Stimulated activated CD8-positive, alpha-beta memory T cell treated with anti-CD3 and anti-CD28 coated beads, Interleukin-12 subunit alpha, Interleukin-12 subunit beta, amount 100 ng/mL, for 24 hours (primary cell): ENCODE measurements around the gene PGM5.
"Not testable (repeated sequence)": the region's sequence is repeated elsewhere in the genome, so short reads cannot be mapped to it uniquely, and the experiment has no call there.

Experiments
- DNase-seq: peaks from one replicate; pipeline ENCODE4 v3.0.0-alpha.2; 2020; ENCODE audit errors: extremely low read depth

PGM5 gene

DNA sequence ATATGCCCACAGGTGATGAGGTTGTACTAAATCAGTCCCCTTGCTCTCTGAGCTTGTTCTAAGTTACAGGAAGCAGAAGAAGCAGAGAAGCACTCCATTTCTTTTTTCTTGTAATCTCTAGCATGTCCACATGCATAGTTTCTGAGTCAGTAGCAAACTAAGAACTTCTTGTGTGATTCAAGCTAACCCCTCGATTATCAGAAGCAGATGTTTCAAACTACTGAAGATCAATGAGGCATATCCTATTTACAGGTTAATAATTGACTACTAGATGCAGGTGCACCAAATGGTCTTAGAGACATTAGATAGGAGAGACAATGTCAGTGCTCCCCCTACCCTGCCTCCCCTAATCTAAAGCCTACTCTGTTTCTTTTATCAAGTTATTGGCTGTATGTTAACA, 21.3 kb downstream of the PGM5 start:
- DNase-seq: not testable (repeated sequence)

DNA sequence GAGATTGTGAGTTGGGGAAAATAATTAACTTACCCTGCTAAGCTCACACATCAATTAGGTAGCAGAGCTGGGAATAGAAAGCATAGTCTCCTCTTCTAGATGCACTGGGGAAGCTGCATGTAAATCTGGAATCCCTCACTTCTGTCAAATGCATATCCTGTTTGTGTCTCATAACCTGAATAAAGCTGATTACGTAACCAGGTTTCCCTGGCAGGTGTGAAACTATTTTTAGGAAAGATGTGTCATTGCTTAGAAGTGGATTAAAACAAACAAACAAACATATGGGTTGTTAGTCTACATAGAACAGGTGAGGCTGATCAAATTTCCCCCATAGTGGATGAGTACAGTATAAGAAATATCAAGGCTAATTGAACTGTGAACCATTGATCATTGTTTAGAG, 27.5 kb downstream of the PGM5 start:
- DNase-seq: not testable (repeated sequence)

DNA sequence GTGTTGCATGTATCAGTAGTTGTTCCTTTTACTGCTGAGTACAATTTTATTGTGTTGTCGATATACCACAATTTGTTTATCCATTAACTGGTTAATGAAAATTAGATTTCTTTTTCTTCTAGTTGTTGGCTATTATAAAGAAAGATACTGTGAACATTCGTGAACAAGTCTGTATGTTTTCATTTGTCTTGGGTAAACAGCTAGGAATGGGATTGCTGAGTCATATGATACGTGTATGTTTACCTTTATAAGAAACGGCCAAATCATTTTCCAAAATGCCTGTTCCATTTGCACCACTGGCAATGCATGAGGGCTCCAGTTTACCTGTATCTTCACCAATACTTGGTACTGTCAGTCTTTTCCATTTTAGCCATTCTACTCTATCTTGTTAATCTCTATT, 33.1 kb downstream of the PGM5 start:
- DNase-seq: not testable (repeated sequence)

DNA sequence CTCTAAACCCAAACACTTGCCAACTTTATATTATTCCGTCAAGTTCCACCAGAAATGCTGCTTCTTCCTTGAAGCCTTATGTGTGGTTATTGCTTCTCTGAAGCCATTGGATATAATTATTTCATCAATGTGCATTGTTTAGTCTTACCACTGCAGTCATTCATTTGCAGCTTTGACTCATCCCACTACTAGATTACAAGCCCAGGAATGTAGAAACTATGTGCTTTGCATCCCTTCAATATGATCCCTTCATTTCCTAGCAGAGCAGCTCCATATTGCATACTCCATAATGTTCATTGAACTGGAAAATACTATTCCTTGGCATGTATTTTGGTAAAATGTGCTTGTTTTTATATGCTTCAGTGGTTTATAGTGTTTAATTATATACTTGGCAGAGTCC, 34.3 kb downstream of the PGM5 start:
- not testable (repeated sequence) for DNase-seq

DNA sequence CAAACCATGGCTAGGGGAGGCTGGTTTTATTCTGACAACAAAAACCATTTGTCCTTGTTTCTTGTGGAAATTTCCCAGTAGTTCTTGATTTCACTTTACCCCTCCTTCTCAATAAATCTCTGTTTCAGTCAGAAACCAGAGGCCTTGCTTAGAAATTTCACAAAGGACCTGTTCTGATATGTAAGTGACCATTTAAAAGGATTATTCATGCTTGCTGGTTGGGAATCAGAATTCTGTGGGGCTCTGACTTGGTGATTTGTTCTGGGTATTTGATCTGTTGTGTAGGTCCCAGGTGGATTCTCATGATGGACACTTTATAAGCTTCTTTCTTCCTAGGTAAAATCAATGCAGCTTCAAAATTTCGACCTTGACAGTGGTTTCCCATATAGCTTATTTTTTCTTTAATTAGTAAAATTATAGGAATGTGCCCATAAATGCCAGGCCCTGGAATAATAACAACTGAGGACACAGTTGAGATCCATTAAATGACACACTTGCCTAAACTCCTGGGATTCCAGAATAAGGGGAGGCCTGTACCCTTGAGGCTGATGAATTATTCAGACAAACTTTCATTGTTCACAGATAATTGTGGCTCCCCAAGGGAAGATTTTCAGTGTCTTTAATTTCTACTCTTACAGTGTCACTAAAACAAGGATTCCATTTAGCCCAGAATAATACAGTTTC, 40.1 kb downstream of the PGM5 start:
- DNase-seq: not testable (repeated sequence)

DNA sequence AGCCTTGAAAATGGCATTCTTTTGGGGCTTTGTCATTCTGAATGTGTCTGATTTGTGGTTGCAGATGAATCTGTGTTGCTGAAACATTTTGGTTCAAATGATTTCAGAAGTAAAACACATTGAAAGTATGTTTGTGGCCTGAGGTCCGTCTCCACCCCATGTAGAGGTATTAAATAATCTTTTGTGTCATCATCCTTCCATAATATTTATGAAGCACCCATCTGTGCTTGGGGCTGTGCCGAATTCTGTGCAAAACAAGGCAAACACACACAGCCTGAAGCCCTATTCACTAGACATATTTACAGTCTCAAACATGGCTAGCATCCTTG, 40.6 kb downstream of the PGM5 start:
- not testable (repeated sequence) for DNase-seq

DNA sequence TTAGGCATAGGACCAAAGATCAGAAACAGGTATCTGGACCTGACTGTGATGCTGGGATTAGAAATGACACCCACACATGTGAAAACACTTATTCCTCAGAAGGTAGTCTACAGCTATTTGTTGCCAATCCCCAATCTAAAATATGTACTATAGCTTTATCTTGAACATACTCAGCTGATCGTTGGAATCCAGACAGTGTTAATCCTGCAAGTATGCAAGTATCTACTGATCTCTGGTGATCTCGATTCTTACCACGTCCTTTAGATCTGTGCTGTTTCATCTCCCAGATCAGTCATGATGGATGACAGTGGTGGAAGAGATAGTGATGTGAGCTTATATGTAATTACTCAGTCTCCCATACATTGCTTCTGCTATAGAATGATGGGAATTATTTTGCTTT, 41.4 kb downstream of the PGM5 start:
- not testable (repeated sequence) for DNase-seq

DNA sequence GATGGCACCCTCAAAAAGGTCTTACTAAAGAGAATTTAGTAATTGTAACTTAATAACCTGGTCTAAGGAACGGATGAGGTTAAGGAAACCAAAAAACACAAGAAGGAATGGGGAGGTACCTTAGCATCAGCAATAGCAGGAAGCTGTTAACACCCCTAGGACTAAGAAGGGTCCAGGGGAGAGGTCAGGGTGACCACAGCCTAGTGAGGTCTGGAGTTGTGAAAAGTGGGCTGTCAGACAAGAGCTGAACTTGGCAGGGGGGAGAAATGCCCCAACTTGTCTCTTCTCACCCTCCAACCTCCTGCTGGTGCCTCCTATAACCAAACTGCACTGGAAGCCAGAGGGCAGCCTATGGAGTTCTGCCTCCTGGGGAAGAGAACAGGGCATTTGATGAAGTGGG, 41.9 kb downstream of the PGM5 start:
- DNase-seq: not testable (repeated sequence)

DNA sequence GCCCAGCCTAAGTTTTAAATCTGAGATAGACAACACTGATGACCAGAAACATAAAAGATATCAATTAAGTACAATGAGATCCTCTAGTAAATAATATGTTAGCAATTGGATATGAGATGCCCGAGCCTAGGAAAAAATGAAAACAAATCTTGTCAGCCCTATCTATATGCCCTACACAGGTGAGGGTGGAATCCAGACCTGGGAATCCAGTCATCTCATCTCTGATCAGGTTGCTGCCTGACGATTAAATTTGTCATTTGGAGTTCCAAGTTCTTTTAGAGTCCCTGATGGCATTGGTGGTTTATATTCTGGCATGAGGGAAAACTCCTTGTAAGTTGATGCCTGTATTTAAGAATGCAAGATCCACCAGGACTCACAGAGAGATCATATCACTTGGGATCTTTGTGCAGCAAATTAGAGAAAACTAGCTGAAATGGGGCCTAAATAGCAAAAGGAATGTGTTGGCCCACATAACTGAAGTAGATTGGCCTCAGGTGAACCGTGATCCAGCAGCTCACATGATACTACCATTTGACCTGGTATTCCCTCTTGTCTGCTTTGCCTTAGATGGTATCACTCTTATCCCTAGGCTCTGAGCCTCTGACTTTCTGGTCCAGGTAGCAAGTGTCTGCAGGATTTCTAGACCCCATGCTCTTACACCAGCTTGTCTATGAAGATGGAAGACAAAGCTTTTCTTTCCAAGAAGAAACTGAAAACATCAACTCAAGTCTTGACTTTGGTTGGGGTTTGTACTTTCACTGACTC, 48.2 kb downstream of the PGM5 start:
- not testable (repeated sequence) for DNase-seq

DNA sequence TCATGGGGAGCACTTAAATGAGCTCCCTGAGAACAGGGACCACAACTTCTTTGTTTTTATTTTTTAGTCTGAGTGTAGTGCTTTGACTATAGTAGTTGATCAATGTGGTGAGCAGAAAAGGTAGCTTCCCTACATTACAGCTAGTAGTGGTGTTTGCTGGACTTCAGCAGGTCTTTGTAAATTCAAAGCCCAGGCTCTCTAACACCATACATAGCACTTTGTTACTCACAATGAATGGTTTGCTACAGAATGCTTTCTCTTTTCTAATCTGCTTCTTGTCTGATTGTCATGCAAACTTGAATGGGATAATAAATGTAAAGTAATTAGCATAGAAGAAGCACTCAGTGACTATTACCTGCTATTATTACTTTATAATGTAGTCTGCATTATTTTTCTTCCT, 55.5 kb downstream of the PGM5 start:
- not testable (repeated sequence) for DNase-seq

DNA sequence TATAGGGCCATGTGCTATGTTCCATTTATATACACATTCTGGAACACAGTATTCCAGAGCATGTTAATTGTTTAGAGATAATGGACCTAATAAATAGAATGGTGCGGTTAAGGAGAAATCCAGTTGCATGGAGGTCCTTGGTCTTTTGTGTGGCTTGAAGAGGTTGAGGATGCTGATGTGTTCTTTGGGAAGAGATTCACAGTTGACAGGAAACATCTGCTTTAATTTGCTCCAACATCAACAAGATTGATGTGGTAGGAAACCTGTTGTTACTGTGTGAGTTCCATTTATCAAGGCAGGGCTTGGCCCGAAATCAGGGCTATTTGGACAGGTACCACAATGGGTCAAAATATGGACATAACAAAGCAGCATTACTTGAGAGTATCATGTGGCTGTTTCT, 56.3 kb downstream of the PGM5 start:
- DNase-seq: not testable (repeated sequence)

DNA sequence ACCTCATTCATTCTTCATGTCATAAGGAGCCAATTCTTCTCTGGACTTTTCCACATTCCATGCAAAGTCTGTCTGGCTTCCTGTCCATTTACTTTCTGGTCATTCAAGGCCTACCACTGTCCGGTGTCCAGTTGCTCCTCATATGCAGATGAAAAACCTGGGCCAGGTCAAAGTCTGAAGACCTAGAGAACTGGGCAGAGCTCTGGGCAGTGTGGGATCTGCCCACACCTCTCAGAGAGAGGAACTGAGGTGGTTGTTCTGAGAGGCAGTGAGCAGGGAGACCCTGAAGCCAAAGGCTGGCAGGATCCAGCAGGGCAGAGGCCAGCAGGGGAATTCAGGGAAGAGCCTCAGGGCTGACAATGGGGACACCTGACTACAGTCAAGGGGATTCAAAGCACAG, 58.7 kb downstream of the PGM5 start:
- not testable (repeated sequence) for DNase-seq

DNA sequence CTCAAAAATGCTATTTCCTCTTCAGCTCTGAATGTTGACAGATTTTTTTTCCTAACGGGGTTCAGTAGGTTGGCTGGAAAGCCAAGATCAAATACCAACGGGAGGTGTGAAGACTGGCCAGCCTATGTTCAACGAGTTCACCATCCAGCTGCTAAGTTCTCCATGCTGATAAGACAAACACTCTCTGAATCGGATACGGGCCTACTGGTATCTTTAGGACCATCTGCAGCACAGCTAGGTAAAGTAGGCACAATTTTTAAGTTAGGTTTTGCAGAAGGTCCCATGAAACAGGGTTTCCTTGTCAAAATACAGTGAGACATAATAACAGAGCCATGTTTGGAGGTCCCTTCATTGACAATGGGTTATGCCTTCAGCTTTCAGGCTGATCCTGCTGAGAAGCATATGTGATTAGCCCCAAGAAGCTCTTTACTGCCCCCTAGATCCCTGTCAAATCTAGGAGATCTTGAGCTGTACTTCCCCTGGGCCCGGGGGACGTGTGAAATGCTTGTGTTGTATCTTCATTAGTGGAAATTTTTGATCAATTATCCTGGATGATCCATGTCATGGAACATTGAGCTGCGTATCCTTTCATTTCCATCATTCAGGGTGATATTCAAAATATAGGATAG, 60.6 kb downstream of the PGM5 start:
- DNase-seq: no peak

DNA sequence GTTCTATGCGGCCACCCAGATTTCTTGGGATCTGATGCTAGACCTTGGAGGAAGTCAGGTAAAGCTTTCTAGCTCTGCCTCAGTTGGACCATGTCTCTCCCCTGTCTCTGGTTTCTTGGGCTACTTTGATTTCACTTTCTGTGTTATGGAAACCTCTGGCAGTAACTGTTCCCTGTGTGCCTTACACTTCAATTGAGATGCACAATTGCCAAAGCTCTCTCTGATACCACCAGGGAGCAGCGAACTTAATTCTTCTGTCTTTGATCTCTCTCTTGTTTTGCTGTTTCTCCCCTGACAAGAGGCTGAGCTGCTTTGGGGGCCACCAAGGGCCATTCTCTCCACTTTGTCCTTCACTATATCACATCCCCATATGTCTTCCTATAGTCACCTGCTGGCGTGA, 61.4 kb downstream of the PGM5 start:
- no peak for DNase-seq

DNA sequence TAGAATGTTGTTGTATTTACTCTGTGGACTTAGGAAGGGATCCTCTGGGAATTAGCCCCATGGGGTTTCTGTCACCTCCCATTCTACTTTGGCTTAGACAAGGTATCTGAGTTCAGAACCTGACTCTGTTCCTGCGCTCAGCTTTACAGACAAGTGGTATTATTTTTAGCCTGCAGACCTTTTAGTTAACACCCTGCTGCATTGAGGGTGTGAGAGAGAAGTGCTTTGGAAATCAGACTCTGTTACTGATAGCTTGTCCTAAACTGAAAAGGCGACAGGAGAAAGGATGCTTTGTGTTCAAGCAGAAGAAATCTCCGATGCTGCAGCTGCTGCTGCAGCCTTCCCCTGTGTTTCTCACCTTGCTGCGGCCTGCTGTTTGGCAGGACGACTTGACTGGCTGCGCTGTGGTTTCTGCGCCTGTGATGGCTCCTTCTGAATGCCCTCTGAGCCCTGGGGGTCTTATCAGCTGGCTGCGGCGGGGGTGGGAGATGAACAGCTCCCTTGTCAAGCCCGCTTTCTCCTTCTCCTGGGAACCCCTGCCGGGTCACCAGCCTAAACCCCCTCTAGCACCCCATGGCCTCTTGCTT, 61.9 kb downstream of the PGM5 start:
- no peak for DNase-seq

DNA sequence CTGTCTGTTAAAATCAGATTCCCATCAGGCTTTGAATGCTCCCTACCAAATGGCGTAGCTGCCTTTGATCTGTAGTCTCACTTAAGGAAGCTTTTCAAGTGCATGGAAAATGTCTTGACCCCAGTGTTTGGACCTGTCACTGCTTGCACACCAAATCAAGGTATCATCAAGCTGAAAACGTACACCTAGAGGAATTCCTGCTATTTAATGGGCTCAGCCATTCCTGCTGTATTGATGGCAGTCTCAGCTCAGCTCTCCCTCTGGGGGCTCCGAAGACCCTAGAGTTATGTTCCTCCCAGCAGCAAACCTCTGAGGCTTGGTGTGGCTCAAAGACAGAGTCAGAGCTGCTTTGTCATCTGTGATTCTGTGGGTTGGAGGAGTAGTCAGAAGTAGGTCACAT, 63.5 kb downstream of the PGM5 start:
- no peak for DNase-seq

DNA sequence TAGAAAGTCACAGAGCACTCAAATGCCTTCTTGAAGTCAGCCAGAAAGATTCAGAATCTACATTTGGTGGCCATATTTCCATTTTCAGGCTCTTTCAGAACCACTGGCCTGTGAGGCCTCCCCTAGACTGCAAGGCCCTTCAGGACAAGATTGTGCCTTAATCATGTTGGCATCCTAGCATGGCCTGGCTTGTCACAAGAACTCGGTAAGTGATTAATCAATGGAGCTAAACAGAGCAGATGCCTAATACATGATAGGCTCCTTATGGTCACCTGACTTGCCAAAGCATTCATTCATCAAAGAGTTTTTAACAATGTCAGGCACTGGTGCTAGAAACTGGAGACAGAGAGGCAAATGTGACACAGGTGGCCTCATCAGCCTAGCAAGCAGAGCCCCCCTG, 70.3 kb downstream of the PGM5 start:
- no peak for DNase-seq

DNA sequence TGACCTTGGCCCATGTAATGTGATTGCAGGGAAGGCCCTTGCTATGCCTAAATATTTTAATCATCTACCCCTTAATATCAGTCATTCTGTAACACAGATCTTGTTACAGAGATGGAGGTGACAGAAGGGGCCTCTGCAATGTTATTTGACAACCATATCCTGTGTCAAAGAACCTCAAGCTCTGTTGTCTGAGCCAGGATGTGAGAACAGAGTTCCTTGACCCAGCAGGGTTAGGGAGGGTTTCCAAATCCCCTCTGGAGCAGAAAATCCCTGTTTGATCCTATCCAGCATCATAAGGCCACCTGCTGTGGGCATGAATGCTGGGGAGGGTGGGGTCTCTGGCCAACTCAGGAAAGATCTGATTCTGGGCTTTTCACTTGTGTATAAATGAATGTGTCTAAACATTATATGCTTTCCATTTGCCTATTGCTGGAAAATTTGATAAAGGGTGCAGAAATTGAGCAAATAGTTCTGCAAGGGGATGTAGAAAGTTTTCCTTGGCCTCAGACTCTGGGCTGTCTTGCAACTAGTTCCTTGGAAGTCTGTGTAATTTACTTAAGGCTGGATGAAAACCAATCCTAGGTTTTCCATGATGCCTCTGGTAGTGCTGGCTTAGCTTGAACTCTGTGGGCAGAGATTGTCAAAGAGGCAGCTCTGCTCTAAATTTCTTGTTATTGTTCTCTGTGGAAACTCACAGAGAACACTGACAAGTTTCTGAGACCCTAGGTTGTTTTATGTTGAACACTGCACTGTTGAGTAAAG, 71.0 kb downstream of the PGM5 start:
- no peak for DNase-seq

DNA sequence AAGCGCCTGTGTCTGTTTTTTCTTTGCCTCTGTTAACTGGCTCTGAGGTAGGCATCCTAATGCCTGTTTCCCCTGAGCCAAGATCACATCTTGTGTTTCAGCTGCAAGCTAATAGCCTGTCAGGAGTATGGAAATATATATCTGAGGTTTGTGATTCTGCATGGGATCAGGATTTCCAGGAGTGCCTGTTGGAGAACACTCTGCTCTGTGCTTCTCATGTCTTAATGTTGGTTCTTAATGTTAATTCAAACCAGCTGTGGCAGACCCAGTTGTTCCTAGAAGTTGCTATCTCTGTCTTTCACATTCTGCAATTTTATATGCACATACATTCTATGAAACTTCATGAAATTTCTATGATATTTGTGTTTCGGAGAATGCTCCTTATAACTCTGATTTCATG, 72.1 kb downstream of the PGM5 start:
- no peak for DNase-seq

DNA sequence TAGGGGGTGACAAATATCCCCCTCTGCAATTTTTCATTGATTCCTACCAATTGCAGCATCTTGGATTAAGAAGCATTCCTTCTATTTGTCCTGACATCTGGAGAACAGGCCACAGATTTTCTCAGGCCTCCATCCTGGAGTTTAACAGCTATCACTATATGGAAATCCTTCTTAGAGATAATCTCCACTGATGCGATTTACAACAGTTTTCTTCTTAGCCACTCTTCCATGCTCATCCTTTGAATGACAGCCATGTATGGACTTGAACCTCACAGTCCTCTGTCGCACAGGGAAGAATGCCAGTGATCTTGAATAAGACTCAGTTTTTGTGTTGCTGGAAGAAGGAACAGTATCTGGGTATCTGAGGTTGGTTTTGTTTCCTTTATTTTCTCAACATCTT, 73.2 kb downstream of the PGM5 start:
- no peak for DNase-seq

DNA sequence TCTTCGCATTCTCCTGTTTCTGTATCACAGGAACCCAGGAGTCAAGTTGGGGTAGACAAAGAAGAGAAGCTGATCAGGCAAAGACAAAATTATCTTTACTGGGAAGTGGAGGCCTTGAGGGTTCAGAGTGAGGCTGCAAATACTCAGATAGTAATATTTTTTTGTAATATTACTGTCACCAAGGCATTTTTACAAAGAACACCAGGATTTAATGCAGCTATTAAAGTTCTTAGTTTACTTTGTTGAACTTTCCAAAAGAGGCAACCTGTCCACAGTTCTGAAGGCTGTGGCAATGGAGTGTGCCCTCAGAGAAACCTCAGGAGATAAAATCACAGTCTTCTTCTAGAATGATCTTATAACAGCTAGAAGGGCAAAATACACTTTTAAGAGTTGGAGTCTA, 74.9 kb downstream of the PGM5 start:
- no peak for DNase-seq

DNA sequence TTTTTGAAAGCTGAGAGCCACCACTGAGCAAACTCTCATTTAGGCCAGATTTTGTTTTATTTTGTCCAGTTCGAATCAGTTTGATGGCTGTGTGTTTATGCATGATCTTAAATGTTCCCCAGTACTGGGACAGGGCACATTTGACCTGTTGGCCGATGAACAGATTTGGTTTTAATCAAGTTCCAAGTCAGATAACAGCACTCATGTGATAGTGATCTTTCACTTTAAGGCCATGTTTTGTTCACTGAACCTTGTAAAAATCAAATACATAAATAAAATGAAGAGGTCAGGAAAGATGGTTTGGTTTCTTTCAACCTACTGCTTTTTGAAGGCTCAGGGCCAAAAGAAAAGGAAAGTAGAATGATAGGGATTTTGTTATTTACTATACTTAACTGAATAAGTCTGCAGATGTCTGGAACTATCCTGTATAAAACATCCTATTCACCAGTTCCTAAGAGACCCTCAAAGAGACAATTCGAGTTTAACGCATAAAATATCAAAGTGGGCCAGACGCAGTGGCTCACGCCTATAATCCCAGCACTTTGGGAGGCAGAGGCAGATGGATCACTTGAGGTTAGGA, 77.2 kb downstream of the PGM5 start:
- no peak for DNase-seq
